Gastrocnemius medialis (tissue), 4 donors: ENCODE data around the gene TWF2. TPM values are rescaled to one million over a fixed set of nuclear protein-coding genes. Genes with fewer than 3 reads are reported as not detected.

ENCODE experiments used
- ATAC-seq, 2 donors: fragments of 150-250 bp; one replicate each; pipeline ENCODE4 v1.9.1; 2016
- DNase-seq, 2 donors: peaks; one replicate each; pipeline ENCODE4 v3.0.0-alpha.2; 2019
- H3K27ac ChIP-seq, 4 donors: fragments of 200-600 bp; sonication (generic); 1 replicate in 1 of 4; 2 replicates in 3 of 4; pipeline ENCODE4 v1.5.1; 2016 to 2018; ENCODE audit warnings: mild to moderate bottlenecking in 2 of 4, moderate library complexity in 1 of 4
- H3K27me3 ChIP-seq, 3 donors: fragments of 200-600 bp; sonication (generic) in 2 of 3; 1 replicate in 1 of 3; 2 replicates in 2 of 3; pipeline versions ENCODE4 v1.5.1 to v1.6.0; 2016 to 2019; ENCODE audit warnings: mild to moderate bottlenecking in 1 of 3, moderate library complexity in 1 of 3
- H3K36me3 ChIP-seq, 2 donors: fragments of 200-600 bp; sonication (generic) in 1 of 2; one replicate each; pipeline ENCODE4 v1.5.1; 2017 to 2018
- H3K4me1 ChIP-seq, 2 donors: fragments of 200-600 bp; sonication (generic) in 1 of 2; one replicate each; pipeline ENCODE4 v1.5.1; 2016 to 2017; ENCODE audit warnings: mild to moderate bottlenecking in 2 of 2
- H3K4me3 ChIP-seq, 4 donors: fragments of 200-600 bp; sonication (generic) in 3 of 4; 1 replicate in 1 of 4; 2 replicates in 3 of 4; pipeline ENCODE4 v1.5.1; 2016 to 2019; ENCODE audit warnings: mild to moderate bottlenecking in 2 of 4
- H3K9me3 ChIP-seq, 3 donors: fragments of 200-600 bp; sonication (generic) in 2 of 3; 1 replicate in 1 of 3; 2 replicates in 2 of 3; pipeline ENCODE4 v1.5.1; 2016 to 2019
- CTCF ChIP-seq, 5 experiments: fragments of 450-650 bp in 3 of 5; fragments of 200-600 bp in 2 of 5; sonication (generic) in 2 of 5; IDR thresholded peaks in 4 of 5; conservative IDR thresholded peaks in 1 of 5; 1 replicate in 4 of 5; 2 replicates in 1 of 5; pipeline ENCODE4 v1.5.1; 2016 to 2019; ENCODE audit warnings: antibody characterized with exemption in 5 of 5, mild to moderate bottlenecking in 3 of 5, moderate library complexity in 3 of 5
- POLR2A ChIP-seq, 2 donors: fragments of 450-650 bp; IDR thresholded peaks; one replicate each; pipeline ENCODE4 v1.6.1; 2017; ENCODE audit warnings: antibody characterized with exemption in 2 of 2, mild to moderate bottlenecking in 2 of 2, moderate library complexity in 2 of 2
- in situ Hi-C, 4 donors: fragments of 200-750 bp; cut with MboI; loops; one replicate each; pipeline versions ENCODE4 v1.15.0 to v1.8.0; 2017; ENCODE audit warnings: low sequenced_read_pairs in 4 of 4
- intact Hi-C: fragments of 100-400 bp; cut with DNase I; formaldehyde crosslinking; loops from one replicate; pipeline ENCODE4 v1.15.1; 2023; ENCODE audit warnings: low total_unique reads
- total RNA-seq, 4 donors: library from RNA; depleted of rRNA; stranded (reverse); fragments of >200 nt; gene quantifications; one replicate each; pipeline versions ENCODE4 v1.1.0 to v1.2.3, GENCODE V29; 2016

The TWF2 gene
- total RNA-seq, 4 donors from 2014 or later, result 99.2 to 222 (median 168) TPM

GRCh38 chr3:52246728-52247408, 7.9 kb upstream of the TWF2 start:
- H3K9me3 ChIP-seq, result no peaks in the 10 kb centered on the region
- DNase-seq (no peak), ATAC-seq (no peak)
- peak overlapping the region; percentile 59 to 79 (median 64) for H3K27ac ChIP-seq
- peaks cover 9 to 31% of the 10 kb centered on the region in 2 donors for H3K4me1 ChIP-seq
- peak overlapping the region in 1 of 4 donors; percentile 63 for H3K4me3 ChIP-seq
- peaks cover 0 to 20% of the 10 kb centered on the region in 2 donors for H3K36me3 ChIP-seq
- peaks cover 0 to 5% (median 0%) of the 10 kb centered on the region in 3 donors for H3K27me3 ChIP-seq
- TF ChIP-seq CTCF (IDR thresholded peaks at IDR 0.05 in 4 of 5, conservative IDR thresholded peaks at IDR 0.05 in 1 of 5) (no peak), POLR2A (IDR thresholded peaks at IDR 0.05) (no peak)
- intact Hi-C loops (no loop called here), in situ Hi-C loops (no loop called here)

- intact Hi-C loops (no loop called here), in situ Hi-C loops (no loop called here)
- Histone ChIP-seq H3K4me3 (peak overlapping the region; percentile 46 to 69 (median 58)), H3K36me3 (peaks cover 0 to 14% of the 10 kb centered on the region in 2 donors), H3K27ac (peak overlapping the region; percentile 59 to 79 (median 64)), H3K9me3 (no peaks in the 10 kb centered on the region), H3K27me3 (peaks cover 0 to 5% (median 0%) of the 10 kb centered on the region in 3 donors), H3K4me1 (peaks cover 3 to 25% of the 10 kb centered on the region in 2 donors)
- no peak for DNase-seq
- TF ChIP-seq CTCF (IDR thresholded peaks at IDR 0.05 in 4 of 5, conservative IDR thresholded peaks at IDR 0.05 in 1 of 5) (no peak), POLR2A (IDR thresholded peaks at IDR 0.05) (no peak)
- ATAC-seq, result peak in 1 of 2 donors; percentile 7
Observed at GRCh38 chr3:52246264-52246620, 7.3 kb upstream of the TWF2 start.

- intact Hi-C loops, result no loop called here
- in situ Hi-C loops, result no loop called here
- Histone ChIP-seq H3K36me3 (peaks cover 0 to 7% of the 10 kb centered on the region in 2 donors), H3K27ac (peak within 1 kb of the TSS; percentile 59 to 79 (median 64)), H3K9me3 (no peaks in the 10 kb centered on the region), H3K4me1 (peaks cover 3 to 24% of the 10 kb centered on the region in 2 donors), H3K4me3 (peak within 1 kb of the TSS; percentile 46 to 69 (median 58)), H3K27me3 (peaks cover 0 to 5% (median 0%) of the 10 kb centered on the region in 3 donors)
- peak in 1 of 2 donors; percentile 24 for DNase-seq
- no peak for TF ChIP-seq POLR2A (IDR thresholded peaks at IDR 0.05)
- peak; percentile 34 to 54 for ATAC-seq
Observed at GRCh38 chr3:52245322-52246263, 6.6 kb upstream of the TWF2 start, which contains the start of gene PPM1M. PPM1M (plus strand) TSS chr3:52245759; CDS start chr3:52245825, 66 bp downstream.

GRCh38 chr3:52243791-52244628, 5.1 kb upstream of the TWF2 start:
- no peaks in the 10 kb centered on the region for H3K9me3 ChIP-seq
- no peak for TF ChIP-seq CTCF (IDR thresholded peaks at IDR 0.05 in 4 of 5, conservative IDR thresholded peaks at IDR 0.05 in 1 of 5)
- no peak for TF ChIP-seq POLR2A (IDR thresholded peaks at IDR 0.05)
- H3K36me3 ChIP-seq, result no peaks in the 10 kb centered on the region
- peak in 1 of 2 donors; percentile 33 for DNase-seq
- H3K27ac ChIP-seq, result no peak overlapping the region
- H3K4me3 ChIP-seq, result no peak overlapping the region
- intact Hi-C loops (no loop called here), in situ Hi-C loops (no loop called here)
- H3K4me1 ChIP-seq, result peaks cover 15 to 27% of the 10 kb centered on the region in 2 donors
- H3K27me3 ChIP-seq, result peaks cover 0 to 5% (median 0%) of the 10 kb centered on the region in 3 donors
- ATAC-seq, result no peak
